Measurements from ENCODE around the gene FABP2.
"Not testable (repeated sequence)": the region's sequence is repeated elsewhere in the genome, so short reads cannot be mapped to it uniquely, and the experiment has no call there.

GRCh38 chr4:119356796-119357195 is 34.9 kb upstream of the FABP2 start:
- TF ChIP-seq CTCF, POLR2A (IDR thresholded peaks at IDR 0.05): not testable (repeated sequence)
